ENCODE measurements around the gene KRT80.
"Not testable (repeated sequence)": the region's sequence is repeated elsewhere in the genome, so short reads cannot be mapped to it uniquely, and the experiment has no call there.

KRT80 gene

DNA sequence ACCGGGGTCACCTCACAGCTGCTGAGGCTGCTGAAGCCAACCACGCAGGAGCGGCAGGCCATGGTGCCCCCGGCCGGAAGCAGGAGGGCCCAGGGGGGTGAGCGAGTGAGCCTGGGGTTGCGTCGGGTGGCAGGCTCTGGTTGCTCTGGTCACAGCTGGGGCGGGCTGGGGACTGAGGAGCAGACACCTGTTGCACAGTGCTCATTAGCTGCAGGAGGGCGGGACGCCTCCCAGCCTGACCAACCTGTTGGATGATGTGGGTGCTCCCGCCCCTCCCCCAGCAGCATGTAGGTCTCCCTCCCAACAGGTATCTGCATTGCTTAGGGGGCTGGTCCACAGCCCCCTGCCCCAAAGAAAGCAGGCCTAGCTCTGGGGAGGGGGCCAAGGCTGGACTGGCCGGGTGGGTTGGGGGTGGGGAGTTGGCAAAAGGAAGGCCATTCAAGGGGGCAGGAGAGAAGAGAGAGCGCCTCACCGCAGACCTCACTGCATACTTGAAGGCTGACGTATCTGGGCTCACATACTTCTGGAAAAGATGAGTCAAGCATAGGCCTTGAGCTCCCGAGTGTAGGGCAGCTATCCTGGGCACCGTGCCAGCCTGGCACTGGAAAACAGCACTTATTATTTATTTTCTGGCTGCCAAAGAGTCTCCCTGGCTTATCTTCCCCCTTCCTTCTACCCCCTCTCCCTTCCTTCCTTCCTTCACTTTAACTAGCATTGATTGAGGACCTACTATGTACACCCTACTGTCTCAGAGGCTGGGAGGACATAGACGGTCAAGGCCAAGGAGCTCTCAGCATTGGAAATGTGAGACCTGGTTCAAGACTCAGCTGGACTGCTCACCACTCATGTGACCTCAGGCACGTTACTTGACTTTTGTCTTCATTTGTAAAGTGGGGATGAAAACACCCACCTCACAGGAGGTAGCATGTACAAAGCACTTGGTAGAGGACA is at the start of gene KRT80:
KRT80 (minus strand) TSS at position 174 of the 951 bp plus-strand sequence; CDS start at position 62, 112 bp downstream.
- peak; percentile 71 for DNase-seq

- DNase-seq = no peak
Observed at GRCh38 chr12:52241205-52241842, 49.5 kb upstream of the KRT80 start.

- DNase-seq = not testable (repeated sequence)
Observed at GRCh38 chr12:52240247-52240646, 48.4 kb upstream of the KRT80 start.

- DNase-seq = no peak
Observed at GRCh38 chr12:52239767-52240166, 48.0 kb upstream of the KRT80 start.

DNA sequence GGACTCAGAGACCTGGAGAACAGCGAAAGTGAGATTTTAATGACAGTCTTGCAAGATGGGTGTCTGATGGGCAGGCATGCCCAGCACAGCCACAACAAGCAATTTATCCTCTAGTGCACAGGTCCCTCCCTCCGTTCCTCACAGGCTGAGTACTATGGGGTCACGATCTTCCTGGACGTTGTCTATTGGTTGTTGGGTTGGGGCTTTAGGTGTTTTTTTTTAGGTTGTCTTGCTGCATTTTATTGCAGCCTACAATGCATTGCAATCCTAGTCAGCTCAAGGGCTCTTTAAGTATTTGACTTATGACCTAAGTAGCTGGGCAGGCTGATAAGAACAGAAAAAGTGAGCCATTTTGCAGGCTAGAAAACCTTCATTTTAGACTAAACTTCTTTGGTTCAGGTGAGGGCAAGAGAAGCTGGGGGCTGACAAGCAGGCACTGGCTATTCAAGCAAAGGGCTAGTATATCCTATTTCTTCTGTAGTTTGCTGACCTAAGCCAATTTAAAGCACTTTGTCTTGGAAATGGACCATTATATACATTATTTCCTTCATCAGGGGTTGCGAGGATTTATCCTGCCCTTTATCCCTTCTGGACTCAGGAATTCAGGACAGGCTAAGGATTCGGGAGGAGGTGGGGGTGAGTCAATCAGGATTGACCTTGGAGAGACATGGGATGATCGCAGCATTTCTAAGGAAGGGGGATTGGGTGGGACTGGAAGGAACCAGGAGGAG is 47.3 kb upstream of the KRT80 start:
- no peak for DNase-seq

DNA sequence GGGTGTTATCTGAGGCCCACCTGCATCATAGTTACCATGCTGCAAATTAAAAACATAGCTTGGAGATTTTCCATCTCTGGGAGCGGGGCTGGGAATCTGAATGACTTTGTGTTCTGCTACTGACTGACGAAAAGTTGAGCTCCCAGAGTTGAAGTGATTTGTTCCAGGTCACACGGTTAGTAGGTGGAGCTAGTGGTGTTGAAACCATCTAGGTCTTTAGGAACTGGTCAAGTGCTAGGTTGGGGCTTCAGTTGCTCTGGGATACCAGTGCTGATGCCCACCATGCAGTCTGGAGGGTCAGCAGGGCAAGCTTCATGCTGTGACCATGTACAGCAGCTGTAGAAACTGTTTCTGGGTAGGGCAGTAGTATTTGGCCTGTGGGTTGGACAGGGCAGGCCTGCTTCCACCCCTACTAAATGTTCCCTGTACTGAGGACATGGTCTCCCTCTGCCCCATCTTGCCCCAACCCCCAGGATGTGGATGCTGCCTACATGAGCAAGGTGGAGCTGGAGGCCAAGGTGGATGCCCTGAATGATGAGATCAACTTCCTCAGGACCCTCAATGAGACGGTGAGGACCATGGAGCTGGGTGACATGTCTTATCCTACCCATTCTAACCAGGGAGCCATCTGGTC is 46.5 kb upstream of the KRT80 start:
- DNase-seq = no peak

DNA sequence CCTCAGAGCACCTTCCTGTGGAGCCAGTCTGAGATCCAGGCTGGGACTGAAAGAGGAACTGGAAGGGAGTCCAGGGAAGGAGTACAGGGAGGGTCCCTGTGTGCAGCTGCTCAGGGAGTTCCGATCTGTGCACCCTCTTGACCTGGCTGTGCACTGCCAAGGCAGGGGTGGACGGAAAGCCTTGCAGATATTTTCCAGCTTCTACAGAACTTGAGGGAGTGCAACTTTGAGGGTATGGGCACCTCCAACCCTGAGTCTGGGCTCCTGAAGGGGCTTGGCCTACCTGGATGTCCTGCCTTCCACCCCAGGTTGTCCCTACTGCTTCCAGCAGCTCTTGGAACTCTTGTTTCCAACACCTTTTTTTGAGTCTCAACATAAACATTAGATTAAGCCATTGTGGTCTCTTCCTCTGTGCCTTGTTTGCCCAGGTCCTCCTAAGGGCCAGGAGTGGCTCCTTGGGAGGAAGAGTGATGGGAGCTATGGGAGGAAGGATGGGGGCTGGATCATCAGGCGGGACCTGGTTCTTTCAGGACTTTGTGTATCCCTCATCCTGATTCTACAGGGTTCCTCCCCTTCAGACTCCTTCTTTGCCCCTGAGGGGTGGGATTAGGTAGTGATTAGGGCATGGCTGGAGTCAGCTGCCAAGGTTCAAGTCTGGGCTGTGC is 44.7 kb upstream of the KRT80 start:
- DNase-seq = no peak

- no peak for DNase-seq
Observed at GRCh38 chr12:52235822-52236361, 44.1 kb upstream of the KRT80 start.

DNA sequence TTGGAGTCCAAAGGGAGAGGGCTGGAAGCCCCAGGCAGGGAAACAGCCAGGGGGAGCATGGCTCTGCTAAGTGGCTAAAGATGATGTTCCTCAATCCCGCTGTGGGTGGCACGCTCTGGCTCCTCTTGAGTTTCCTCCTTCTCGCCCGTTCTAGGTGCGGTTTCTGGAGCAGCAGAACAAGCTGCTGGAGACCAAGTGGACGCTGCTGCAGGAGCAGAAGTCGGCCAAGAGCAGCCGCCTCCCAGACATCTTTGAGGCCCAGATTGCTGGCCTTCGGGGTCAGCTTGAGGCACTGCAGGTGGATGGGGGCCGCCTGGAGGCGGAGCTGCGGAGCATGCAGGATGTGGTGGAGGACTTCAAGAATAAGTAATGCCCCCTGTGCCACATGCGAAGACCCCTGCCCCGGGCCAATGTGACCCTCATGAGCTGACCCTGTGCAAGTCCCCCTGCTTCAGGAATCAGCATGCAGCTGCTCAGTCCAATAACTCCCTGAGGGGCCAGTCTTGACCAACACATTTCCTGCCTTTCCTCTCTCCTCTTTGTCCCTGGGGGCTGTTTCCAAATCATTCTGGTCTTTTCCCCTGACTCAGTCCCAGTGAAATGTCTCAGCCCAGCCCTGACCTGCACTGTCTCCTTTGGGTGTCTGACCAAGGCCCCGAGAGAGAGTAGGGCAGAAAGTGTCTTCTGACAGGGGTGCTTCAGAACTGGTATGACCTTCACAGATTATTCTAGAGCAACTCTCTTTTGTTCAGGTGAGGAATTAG is 43.4 kb upstream of the KRT80 start:
- no peak for DNase-seq

DNA sequence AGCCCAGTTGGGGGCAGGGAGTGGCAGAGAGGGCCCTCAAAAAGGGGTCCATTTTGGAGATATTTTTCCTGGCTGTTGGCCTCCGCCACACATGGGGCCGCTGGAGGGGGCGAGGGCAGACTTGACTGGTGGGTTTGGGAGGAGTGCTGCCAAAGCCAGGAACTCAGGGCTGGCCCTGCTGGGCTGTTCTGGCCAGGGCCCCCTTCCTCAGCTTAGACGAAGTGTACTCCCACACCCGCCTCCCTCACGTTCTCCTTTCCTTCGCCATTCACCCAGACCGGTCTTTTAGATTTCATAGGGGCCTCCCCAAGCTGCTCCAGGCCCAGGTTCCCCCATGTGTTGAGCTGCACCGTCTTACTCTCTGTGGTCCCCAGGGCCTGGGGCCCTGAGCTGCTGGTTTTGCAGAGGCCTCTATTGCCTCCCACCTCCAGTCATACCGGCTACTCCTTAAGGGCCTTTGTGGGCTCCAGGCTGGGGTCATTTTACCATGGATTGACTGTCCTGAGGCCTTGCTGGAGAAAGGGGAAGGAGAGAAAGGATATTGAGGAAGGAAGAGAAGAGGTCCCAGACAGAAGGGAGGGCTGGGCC is 42.5 kb upstream of the KRT80 start:
- DNase-seq = no peak

- no peak for DNase-seq
Observed at GRCh38 chr12:52233462-52234207, 41.8 kb upstream of the KRT80 start.

DNA sequence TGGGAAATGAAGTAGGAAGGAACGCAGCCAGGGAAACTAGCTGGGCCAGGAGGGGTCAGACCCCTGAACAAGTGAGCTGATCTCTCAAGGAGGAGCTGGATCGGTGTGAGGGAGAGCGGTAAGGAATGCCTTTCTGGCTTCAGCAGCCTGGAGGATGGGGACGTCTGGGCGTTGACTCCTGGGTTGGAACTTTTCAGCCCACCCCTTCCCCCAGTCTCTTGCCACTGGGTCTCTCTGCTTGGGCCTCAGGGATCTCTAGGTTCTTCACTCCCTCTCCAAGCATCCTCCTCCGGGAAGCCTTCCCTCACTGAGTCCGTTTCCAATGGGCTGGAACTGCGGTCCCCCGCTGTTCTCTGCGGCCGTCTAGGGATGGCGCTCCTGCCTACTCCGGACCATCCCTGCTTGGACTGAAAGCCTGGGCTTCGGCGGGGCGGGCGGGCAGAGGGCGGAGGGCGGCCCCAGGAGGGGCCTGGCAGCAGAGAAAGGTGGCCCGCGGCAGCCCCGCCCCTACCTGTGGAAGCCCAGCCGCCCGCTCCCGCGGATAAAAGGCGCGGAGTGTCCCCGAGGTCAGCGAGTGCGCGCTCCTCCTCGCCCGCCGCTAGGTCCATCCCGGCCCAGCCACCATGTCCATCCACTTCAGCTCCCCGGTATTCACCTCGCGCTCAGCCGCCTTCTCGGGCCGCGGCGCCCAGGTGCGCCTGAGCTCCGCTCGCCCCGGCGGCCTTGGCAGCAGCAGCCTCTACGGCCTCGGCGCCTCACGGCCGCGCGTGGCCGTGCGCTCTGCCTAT is 41.1 kb upstream of the KRT80 start, which contains the start of gene KRT7:
KRT7 (plus strand) TSS at position 570 of the 788 bp plus-strand sequence; CDS start at position 624, 54 bp downstream.
- DNase-seq = no peak

GRCh38 chr12:52232203-52232673 is 40.4 kb upstream of the KRT80 start:
- no peak for DNase-seq

- DNase-seq = no peak
Observed at GRCh38 chr12:52231305-52232202, 39.7 kb upstream of the KRT80 start.

- DNase-seq = no peak
Observed at GRCh38 chr12:52230364-52231281, 38.8 kb upstream of the KRT80 start.

GRCh38 chr12:52229836-52230343 is 38.1 kb upstream of the KRT80 start:
- DNase-seq = no peak

Measured in NCI-H1105 treated with DMSO at 0.1 percent for 48 hours (cell line).